HG03159 (cell line): Measurements from ENCODE around the gene WDR93.
"Not testable (repeated sequence)": the region's sequence is repeated elsewhere in the genome, so short reads cannot be mapped to it uniquely, and the experiment has no call there.

Source experiments
- ATAC-seq: cut with Tn5 transposase; IDR thresholded peaks from one replicate; pipeline ENCODE4 v1.9.1; 2021; ENCODE audit warnings: mild to moderate bottlenecking, moderate library complexity; ENCODE audit not compliant: unreplicated experiment

The WDR93 gene

DNA sequence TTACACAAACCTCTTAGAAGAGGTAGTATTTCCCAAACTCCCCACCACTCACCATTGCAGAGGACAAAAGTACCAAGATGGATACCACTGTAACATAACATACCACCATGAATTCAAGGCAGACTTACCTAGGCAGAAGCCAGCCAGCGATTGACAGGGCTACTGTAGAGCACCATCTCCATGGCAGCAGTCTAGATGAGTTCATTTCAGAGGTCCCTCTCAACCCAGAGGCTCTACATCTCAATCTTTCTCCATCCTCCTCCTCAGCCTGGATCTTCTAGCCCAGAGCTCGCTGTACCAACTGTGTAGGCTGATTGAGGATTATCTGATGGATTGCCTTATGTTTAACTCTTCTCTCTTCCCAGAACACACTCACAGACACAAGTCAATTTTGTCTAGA, 9.5 kb upstream of the WDR93 start:
- ATAC-seq, result no peak

- ATAC-seq, result no peak
Measured at GRCh38 chr15:89685995-89686394, 4.6 kb upstream of the WDR93 start.

DNA sequence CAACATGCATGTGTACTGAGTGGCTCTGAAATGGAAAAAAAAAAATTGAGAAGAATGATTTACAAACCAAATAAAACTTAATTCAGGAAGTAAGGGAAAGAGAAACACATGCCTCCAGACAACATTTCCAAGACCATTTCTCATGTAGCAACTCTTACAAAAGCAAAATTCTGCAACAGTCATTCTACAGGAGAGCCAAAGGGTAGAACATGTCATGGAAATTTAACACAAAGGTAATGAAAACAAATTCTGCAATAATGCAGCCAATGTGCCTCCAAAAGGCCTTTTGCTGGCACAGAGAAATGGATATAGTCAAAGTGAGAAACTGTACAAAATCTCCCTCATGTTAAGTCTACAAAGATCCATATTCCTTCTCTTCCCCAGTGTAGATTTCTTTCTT, 4.1 kb upstream of the WDR93 start:
- no peak for ATAC-seq

- not testable (repeated sequence) for ATAC-seq
Measured at GRCh38 chr15:89689930-89690275, 708 bp upstream of the WDR93 start.

- no peak for ATAC-seq
Measured at GRCh38 chr15:89693091-89693490, 2.5 kb downstream of the WDR93 start.

DNA sequence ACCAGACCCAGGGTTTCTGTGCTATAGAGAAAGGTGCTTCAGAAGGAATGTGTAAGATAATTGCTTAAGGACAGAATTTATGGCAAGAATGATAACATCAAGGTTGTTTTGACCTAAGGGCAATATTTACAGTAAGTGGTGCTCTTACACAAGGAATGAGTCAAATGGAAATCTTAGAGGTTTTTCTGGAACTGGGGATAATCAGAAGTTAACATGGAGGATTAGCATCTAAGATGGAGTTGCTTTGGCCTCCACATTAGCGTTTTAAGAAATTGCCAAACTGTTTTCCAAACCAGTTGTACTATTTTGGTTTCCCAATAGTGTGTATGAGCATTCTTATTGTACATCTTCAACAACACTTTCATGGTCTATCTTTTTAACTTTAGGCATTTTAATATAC, 3.1 kb downstream of the WDR93 start:
- no peak for ATAC-seq

DNA sequence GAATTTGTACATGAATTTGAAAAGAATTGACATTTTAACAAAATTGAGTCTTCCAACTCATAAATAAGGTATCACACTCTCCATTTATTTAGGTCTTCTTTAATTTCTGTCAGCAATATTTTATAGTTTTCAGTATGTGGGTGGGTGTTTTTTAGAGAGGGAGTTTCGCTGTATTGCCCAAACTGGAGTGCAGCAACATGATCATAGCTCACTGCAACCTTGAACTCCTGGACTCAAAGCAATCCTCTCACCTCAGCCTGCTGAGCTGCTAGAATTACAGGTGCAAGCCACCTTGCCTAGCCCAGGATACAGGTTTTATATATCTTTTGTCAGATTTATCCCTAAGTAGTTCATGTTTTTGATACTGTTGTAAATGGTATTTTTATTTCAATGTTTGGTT, 4.6 kb downstream of the WDR93 start:
- no peak for ATAC-seq

GRCh38 chr15:89704411-89704810, 13.8 kb downstream of the WDR93 start:
- ATAC-seq, result no peak

GRCh38 chr15:89707577-89707976, 17.0 kb downstream of the WDR93 start:
- ATAC-seq, result no peak

DNA sequence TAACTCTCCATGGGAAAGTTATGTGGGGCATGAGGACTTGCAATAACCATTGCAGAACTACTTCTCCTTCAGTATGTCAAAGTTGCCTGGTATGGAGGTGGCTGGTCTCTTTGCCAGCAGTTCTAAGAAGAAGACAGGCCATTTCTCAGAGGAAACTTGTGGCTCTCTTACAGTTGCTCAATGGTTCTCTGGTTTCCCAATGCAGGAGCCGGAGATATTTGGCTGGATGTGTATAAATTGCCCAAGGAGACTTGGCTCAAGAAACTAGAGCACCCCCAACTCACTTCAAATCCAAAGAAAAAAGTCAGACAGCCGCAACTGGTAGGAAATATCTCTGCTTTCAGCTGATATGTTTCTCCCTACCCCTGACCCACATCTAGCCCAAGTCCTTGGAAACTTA, 24.2 kb downstream of the WDR93 start:
- no peak for ATAC-seq

GRCh38 chr15:89723031-89723430, 32.4 kb downstream of the WDR93 start:
- ATAC-seq, result no peak

DNA sequence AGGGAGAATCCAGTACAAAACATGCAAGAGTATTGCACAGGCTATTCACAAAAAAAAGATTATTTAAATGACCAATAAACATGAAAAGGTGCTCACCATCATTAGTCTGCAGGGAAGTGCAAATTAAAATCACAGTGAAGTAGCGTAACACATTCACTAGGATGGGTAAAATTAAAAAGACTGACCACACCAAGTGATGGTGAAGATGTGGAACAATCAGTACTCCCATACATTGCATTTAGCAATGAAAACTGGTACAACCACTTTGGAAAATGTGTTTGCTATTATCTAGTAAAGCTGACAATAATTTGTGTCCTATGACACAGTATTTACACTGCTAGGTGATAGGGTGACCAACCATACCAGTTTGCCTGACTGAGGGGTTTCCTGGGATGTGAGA, 34.0 kb downstream of the WDR93 start:
- no peak for ATAC-seq

DNA sequence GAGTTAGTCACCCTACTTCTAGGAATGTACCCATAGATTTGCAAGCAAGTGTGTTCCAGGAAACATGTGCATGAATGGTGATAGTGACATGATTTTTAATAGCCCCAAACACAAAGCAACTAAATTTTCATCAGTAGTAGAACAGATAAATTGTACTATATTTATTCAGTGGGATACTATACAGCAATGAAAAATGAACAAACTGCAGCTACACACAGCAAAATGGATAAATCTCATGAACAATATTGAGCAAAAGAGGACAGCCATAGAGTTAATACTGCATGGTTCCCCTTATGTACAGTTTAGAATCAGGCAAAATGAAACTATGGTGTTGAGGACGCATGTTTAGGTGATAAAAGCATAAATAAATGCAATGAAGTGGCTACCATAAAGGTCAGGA, 34.5 kb downstream of the WDR93 start:
- ATAC-seq, result no peak

DNA sequence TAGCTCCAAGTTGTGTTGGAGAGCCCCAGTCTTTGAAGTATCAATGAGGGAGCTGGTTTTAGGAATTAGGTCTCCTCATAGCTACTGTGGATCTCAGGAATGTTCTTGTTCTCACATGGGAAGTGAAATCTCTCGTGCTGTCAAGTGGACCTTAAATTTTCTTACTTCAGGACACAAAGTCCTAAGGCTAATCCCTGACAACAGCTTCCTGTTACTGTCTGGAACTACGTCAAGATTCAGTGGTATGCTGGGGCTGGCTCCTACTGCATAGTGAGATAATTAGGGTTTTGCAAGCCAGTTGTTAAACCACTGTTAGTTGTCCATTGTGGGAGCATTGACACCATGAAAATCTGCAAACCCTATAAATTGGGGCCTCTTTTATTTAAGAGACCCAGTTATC, 37.6 kb downstream of the WDR93 start:
- no peak for ATAC-seq

DNA sequence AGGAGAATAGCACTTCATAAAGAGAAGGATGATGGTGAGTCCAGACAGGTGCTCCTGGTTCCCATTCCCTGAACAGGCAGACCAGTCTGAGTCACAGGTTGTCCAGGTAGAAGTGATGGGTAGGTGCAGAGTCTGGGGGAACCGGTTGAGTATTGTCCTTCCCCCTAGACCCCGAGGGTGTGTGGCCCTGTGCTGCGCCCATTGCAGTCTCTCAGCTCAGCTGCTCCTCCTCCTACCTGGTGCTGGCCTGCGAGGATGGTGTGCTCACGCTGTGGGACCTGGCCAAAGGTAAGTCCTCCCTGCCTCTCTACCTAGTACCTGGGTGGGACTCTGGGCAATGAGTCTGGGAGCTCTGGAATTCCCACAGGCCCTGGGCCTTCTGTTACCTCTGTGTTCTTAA, 40.7 kb downstream of the WDR93 start:
- no peak for ATAC-seq

GRCh38 chr15:89732451-89733172, 42.0 kb downstream of the WDR93 start:
- ATAC-seq, result no peak

DNA sequence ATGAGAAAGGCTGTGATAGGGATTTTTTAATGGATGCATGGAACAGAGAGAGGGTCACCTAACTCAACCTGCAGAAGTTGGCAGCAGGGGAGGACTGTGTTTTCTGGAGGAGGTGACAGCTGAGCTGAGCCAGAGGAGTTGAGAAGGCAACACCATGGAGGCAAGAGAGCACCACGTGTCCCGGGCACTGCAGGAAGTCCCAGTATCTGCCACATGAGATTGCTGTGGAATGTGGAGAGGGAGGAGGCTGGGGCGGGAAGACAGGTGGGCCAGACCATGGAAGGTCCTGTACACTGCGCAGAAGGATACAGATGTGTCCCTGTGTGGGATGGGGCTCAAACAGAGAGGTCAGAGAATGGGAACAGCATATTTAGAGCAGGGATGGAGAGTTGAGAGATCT, 45.2 kb downstream of the WDR93 start:
- no peak for ATAC-seq

DNA sequence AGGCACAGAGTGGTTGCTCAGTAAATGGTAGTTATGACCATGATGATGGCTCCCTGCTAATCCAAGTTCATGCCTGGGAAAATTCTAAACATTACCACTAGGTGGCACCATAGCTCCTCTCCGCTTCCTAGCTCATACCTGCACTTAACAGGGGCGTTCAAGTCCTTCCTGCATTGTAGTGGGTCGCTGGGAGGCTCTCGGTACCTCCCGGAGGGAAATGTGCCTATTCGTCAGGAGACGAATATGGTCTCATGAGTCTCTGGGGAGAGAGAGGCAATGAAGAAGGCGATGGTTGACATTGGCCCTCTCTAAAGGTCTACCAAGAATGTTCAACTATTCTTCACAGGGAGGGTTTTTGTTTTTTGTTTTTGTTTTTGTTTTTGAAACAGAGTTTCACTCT, 49.5 kb downstream of the WDR93 start:
- ATAC-seq, result peak; percentile 70

GRCh38 chr15:89743011-89743410, 52.4 kb downstream of the WDR93 start:
- no peak for ATAC-seq

- ATAC-seq, result no peak
Measured at GRCh38 chr15:89743594-89743993, 53.0 kb downstream of the WDR93 start.

DNA sequence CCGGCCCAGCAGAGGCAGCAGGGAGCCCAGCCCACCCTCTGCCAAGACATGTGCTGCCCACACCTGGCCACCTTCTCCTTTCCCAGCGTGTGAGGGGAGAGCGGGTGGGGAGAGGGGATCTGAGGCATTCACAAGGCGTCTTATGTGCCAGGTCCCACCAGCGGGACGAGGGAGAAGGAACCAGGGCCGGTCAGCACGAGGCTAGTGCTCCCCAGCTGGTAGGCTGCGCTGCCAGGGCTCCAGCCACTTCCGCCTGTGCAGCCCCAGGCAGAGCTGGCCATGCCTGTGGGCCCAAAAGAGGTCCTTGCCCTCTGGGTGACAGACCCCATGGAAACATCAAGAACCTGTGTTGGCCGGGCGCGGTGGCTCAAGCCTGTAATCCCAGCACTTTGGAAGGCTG, 54.5 kb downstream of the WDR93 start:
- ATAC-seq, result no peak

DNA sequence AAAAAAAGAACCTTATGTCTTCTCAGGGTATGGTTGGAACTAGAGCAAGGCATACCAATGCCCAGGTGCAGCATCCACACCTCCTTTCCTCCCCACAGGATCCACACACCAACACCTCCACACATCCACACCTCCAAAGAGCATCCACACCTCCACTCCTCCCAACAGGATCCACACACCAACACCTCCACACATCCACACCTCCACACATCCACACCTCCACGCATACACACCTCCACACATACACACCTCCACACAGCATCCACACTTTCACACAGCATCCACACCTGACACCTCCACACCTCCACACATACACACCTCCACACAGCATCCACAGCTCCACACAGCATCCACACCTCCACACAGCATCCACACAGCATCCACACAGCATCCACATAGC, 55.2 kb downstream of the WDR93 start:
- ATAC-seq, result no peak

GRCh38 chr15:89746386-89746780, 55.8 kb downstream of the WDR93 start:
- no peak for ATAC-seq
